ENCODE results near the gene DAP. TPM values are rescaled to one million over a fixed set of nuclear protein-coding genes. Genes with fewer than 3 reads are reported as not detected.

Gene DAP
- total RNA-seq, 1 donor from 2014 or later = 22.9 TPM

DNA sequence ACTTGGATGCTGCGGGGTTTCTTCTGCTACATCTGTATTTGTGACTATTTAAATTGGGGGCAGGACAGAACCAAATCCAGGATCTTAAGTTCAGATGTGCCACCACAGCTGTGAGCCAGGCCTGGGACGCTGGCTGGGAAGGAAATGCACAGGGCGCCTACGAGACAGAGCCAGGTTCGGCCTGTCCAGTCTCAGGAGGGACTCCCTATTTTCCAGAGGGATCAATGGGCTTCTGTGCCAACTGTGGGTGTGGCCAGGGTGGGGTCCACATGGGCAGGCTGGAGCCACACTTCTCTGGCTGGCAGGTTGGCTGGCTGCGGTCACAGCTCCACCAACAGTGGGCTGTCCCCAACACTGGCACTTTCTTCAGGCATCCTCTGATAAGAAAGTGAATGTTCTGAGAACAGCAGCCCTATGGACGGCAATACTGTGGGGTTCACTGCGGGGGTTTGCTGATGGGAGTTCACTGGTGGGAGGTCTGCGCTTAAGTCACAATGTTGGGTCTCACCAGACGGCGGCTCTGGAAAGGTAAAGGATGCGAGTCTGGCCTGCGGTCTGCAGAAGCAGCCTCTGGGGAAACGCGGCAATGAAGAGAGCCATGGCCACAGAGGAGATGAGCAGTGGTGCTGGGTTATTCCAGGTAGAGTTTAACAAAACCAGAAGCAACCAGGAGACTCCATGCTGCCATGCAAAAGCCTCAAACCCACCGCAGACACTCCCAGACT, 78.1 kb downstream of the DAP start:
- Histone ChIP-seq H3K36me3 (peaks cover 41% of the 10 kb centered on the region), H3K27me3 (ENCODE audit: low read depth) (no peaks in the 10 kb centered on the region), H3K27ac (replicated peaks) (no peak overlapping the region), H3K4me3 (no peak overlapping the region), H3K4me1 (peaks cover 5% of the 10 kb centered on the region), H3K9me3 (replicated peaks) (peaks cover 6% of the 10 kb centered on the region)
- intact Hi-C loops (cut with micrococcal nuclease) = no loop called here
- TF ChIP-seq CTCF (IDR thresholded peaks at IDR 0.05; ENCODE audit: borderline replicate concordance) = no peak
- no peak for DNase-seq

GRCh38 chr5:10681731-10682679, 79.0 kb downstream of the DAP start:
- Histone ChIP-seq H3K27me3 (ENCODE audit: low read depth) (no peaks in the 10 kb centered on the region), H3K27ac (replicated peaks) (no peak overlapping the region), H3K4me3 (no peak overlapping the region), H3K36me3 (peaks cover 50% of the 10 kb centered on the region), H3K4me1 (peaks cover 5% of the 10 kb centered on the region), H3K9me3 (replicated peaks) (peaks cover 10% of the 10 kb centered on the region)
- no peak for TF ChIP-seq CTCF (IDR thresholded peaks at IDR 0.05; ENCODE audit: borderline replicate concordance)
- intact Hi-C loops (cut with micrococcal nuclease) = no loop called here
- no peak for DNase-seq

DNA sequence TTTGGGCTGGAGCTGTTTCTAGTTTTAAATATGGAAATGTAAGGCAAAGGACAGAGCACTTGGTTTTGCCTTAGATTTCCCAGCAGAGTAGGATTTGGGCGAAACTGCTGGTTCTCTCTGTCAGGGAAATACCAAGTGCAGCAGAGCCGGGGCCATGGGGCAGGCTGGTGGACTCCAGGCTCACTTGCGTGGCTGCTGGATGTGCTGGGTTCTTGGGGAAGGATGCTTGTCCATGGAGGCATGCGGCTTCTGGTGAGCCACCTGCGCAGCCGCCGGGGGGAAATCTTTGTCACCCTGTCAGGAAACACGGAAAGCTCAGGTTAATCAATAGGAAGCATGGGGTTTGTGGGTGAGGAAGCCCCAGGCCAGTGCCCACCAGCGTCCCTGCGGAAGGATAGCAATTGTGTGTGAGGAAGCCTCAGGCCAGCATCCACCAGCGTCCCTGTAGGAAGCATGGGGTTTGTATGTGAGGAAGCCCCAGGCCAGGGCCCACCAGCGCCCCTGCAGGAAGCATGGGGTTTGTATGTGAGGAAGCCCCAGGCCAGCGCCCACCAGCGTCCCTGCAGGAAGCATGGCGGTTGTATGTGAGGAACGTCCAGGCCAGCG, 80.1 kb downstream of the DAP start:
- peaks cover 52% of the 10 kb centered on the region for H3K36me3 ChIP-seq
- intact Hi-C loops (cut with micrococcal nuclease) = no loop called here
- no peak for TF ChIP-seq CTCF (IDR thresholded peaks at IDR 0.05; ENCODE audit: borderline replicate concordance)

DNA sequence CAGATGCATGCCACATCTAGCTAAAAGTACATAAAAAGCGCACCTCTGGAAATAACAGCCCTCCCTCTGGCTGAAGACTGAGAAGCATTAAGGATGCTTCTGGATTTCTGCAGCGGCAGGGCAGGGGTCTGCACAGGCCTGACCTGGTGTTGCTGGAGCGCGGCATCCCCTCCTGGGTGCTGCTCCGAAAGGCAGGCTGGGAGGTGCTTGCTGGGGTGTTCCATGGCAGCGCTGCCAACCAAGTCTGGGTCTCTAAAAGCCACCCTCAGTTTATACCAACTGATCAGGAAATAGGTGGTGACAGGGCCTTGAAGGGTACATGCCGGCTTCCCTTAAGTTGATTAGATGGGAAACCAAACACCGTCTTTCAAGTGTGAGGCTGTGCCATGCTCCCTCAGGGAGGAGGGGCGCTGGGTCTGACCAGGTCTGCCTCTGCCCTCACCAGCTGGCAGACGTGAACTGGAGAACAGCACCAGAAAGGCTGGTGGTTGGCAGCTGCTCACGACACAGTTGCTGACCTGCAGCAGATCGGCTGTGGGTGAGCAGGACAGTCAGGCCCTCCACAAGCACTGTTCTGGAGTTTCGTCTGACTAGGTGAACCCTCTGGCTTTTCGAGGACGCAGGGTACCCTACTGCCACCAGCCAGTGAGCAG, 81.6 kb downstream of the DAP start:
- Histone ChIP-seq H3K9me3 (replicated peaks) (peaks cover 8% of the 10 kb centered on the region), H3K36me3 (peaks cover 52% of the 10 kb centered on the region), H3K27me3 (ENCODE audit: low read depth) (peaks cover 12% of the 10 kb centered on the region), H3K4me3 (no peak overlapping the region), H3K27ac (replicated peaks) (no peak overlapping the region), H3K4me1 (peaks cover 5% of the 10 kb centered on the region)
- intact Hi-C loops (cut with micrococcal nuclease) = no loop called here
- TF ChIP-seq CTCF (IDR thresholded peaks at IDR 0.05; ENCODE audit: borderline replicate concordance) = no peak
- DNase-seq = no peak

More for the DNA sequence above, 80.1 kb downstream of the DAP start:
- Histone ChIP-seq H3K27me3 (ENCODE audit: low read depth) (no peaks in the 10 kb centered on the region), H3K9me3 (replicated peaks) (peaks cover 8% of the 10 kb centered on the region), H3K27ac (replicated peaks) (no peak overlapping the region), H3K4me3 (no peak overlapping the region), H3K4me1 (peaks cover 5% of the 10 kb centered on the region)
- no peak for DNase-seq

DNA sequence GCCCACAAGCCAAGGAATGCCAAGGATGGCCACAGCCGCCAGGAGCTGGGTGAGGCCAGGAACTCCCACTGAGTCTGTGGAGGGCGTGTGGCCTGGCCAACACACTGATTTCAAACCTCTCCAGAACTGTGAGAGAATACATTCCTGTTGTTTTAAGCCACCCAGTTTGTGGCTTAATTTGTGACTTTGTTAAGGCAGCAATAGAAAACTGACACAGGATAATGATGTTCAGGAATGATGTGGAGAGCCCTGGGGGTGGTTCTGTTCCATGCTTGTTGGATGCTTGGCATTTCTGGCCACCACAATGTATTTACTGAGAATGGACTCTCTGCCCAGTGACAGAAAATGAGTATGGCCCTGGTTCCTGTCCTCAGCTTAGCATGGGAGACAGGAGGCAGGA, 82.8 kb downstream of the DAP start:
- Histone ChIP-seq H3K4me1 (peaks cover 5% of the 10 kb centered on the region), H3K27ac (replicated peaks) (no peak overlapping the region), H3K36me3 (peaks cover 49% of the 10 kb centered on the region), H3K9me3 (replicated peaks) (peaks cover 8% of the 10 kb centered on the region), H3K27me3 (ENCODE audit: low read depth) (peaks cover 15% of the 10 kb centered on the region), H3K4me3 (no peak overlapping the region)
- no peak for DNase-seq
- intact Hi-C loops (cut with micrococcal nuclease) = no loop called here
- TF ChIP-seq CTCF (IDR thresholded peaks at IDR 0.05; ENCODE audit: borderline replicate concordance) = no peak

All from left ventricle myocardium inferior (tissue), 1 donor.